D721Med (cell line): ENCODE data around the gene VAV3.

Source experiments
- DNase-seq: peaks from one replicate; pipeline ENCODE4 v3.0.0; 2011; ENCODE audit warnings: low spot score; ENCODE audit not compliant: insufficient read length
- FAIRE-seq: peaks from 2 replicates; lab custom pipeline; 2011; peaks lifted over from hg19 to GRCh38; lab: Jason Lieb, UNC
- TF ChIP-seq, protein P1 (sequence below): IDR thresholded peaks from 2 replicates; pipeline ENCODE4 v1.5.1; 2012; ENCODE audit warnings: mild to moderate bottlenecking, control low read depth; ENCODE audit not compliant: insufficient read depth; ENCODE audit errors: missing control alignments

VAV3 gene

DNA sequence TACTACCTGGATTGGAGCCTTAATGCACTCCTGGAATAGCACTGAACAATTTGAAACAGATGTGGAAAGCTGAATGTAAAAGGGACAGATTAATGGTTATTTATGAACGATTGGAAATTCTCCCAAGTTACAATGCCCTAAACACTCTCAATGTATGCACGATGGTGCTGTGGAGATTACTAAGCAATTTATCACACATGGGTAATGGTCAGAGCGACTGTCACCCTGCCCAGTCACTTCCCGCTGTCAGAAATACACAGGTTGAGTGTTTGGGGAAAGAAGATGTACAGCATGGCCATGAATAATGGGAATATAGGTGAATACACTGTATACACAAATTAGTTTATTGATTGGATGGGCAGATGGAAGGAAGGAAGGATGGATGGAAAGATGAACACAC, 342.4 kb downstream of the VAV3 start:
- FAIRE-seq (no peak), DNase-seq (no peak)
- TF ChIP-seq, protein P1, sequence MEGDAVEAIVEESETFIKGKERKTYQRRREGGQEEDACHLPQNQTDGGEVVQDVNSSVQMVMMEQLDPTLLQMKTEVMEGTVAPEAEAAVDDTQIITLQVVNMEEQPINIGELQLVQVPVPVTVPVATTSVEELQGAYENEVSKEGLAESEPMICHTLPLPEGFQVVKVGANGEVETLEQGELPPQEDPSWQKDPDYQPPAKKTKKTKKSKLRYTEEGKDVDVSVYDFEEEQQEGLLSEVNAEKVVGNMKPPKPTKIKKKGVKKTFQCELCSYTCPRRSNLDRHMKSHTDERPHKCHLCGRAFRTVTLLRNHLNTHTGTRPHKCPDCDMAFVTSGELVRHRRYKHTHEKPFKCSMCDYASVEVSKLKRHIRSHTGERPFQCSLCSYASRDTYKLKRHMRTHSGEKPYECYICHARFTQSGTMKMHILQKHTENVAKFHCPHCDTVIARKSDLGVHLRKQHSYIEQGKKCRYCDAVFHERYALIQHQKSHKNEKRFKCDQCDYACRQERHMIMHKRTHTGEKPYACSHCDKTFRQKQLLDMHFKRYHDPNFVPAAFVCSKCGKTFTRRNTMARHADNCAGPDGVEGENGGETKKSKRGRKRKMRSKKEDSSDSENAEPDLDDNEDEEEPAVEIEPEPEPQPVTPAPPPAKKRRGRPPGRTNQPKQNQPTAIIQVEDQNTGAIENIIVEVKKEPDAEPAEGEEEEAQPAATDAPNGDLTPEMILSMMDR = no peak

DNA sequence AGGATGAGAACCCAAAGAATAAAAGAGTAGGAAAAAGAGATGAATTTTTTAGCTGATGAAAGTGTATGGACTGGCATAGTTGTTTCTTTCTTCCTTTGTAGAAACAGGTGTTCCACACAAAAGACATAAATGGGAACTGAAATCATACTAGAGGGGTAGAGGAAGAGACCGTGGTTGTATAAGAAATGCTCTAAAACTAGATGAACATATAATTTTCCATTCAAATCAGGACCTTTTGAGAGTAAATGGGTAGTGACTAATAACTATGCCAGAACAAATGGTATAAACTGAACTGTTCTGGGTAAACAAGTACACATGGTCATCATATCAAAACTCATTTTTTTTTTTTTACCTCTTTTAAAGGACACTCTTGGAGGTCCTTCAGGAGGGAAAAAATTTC, 344.2 kb downstream of the VAV3 start:
- FAIRE-seq = no peak
- DNase-seq = no peak
- TF ChIP-seq, protein P1 = no peak

DNA sequence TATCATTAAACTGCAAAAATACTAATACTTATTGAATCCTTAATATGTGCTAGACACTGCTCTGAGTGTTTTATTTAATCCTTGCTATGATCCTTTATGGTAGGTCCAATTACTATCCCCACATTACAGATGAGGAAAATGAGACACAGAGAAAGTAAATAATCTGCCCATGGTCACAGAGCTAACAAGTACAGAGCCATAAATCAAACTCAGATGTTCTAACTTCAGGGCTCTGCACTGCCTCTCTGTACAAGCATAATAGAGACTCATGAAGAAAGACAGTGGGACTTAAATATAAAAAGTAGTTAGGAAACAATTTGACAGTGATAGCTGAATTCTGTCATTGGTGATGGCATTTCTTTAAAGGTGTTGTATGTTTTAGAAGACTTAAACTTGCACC, 346.4 kb downstream of the VAV3 start:
- TF ChIP-seq, protein P1 = no peak

DNA sequence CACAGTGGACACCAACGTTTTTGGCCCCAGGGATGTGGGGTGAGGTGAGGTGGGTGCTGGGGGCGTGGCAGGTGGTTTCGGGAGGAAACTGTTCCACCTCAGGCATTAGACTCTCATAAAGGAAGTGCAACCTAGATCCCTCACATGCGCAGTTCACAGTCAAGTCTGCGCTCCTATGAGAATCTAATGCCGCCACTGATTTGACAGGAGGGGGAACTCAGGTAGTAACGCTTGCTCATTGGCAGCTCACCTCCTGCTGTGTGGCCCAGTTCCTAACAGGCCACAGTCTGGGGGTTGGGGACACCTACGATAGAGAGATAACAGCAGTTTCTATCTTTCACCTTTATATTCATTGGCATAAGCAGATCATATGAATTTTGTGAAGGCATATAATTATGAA, 347.1 kb downstream of the VAV3 start:
- FAIRE-seq (no peak), DNase-seq (no peak)
- TF ChIP-seq, protein P1 = no peak

More for the DNA sequence above, 346.4 kb downstream of the VAV3 start:
- no peak for FAIRE-seq
- no peak for DNase-seq

DNA sequence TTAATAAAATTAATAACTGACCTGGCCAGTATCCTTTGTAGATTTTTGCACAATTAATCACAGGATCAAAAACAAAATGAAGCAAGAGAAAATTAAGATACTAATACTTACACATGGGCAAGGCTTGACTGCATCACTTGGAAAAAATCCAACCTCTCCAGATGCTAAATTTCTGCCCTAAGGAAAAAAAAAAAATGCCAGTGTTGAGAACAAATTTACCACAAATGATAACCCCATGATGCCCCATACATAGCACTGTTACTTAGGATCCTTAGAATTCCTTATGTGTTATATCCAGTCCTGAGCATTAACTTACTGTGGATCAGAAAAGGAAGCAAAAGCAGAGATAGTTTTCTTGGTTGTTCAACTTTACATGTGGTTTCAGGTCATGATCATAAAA, 347.5 kb downstream of the VAV3 start:
- DNase-seq = no peak

DNA sequence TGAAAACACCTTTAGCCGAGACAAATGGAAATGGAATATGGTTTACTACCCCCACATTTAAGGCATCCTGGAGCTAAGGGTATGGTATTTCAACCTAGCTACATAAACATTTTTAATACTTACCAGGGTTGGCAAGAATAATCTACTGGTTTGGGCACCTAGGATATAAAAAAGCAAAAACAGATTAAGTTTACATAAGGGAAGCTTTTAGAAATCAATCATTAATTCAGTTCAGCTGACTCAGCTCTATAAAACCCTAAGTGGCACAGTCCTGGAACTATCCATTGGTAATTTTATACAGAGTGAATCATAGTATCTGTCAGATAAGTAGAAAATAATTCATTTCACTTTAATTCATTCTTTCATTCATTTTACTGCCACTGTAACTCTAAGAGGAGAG, 355.2 kb downstream of the VAV3 start:
- FAIRE-seq = no peak
- no peak for DNase-seq
- TF ChIP-seq, protein P1 = no peak

More for the DNA sequence above, 347.5 kb downstream of the VAV3 start:
- TF ChIP-seq, protein P1 = no peak
- no peak for FAIRE-seq

DNA sequence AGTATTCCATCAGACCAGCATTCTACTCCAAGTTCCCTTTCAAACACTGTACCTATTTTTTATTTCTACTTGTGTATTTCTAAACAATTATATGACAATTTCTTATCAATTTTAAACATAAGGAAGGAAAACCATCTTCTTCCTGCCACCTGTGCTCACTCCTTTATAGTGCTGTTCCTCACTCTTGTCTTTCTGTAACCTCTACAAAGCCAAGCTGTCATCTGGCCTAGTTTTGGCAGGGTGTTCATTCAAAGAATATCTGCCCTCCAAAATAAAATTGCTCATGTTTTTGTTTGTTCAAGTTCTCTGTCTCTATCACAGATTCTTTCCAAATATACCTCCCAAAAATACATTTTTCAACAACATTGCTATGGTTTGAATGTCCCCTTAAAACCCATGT, 360.2 kb downstream of the VAV3 start:
- FAIRE-seq (no peak), DNase-seq (no peak)
- TF ChIP-seq, protein P1 = no peak
